Progenitor cell of endocrine pancreas (in vitro differentiated cells): ENCODE data around the gene APBB1IP. TPM values are rescaled to one million over a fixed set of nuclear protein-coding genes. Genes with fewer than 3 reads are reported as not detected.
A peak's percentile ranks its signal among the peaks of the same experiment; 100 is the strongest.
"Not testable (repeated sequence)": the region's sequence is repeated elsewhere in the genome, so short reads cannot be mapped to it uniquely, and the experiment has no call there.

Source experiments
- DNase-seq: peaks from one replicate; pipeline ENCODE4 v3.0.0; 2021; ENCODE audit warnings: low spot score; ENCODE audit not compliant: unreplicated experiment
- H3K27ac Mint-ChIP-seq: 2 replicates; pipeline ENCODE4 v1.8.0; 2021; ENCODE audit warnings: mild to moderate bottlenecking, moderate library complexity, mixed read lengths
- H3K27me3 Mint-ChIP-seq: 2 replicates; pipeline ENCODE4 v1.8.0; 2021; ENCODE audit warnings: mixed read lengths
- H3K36me3 Mint-ChIP-seq: 2 replicates; pipeline ENCODE4 v1.8.0; 2022; ENCODE audit warnings: mixed read lengths; ENCODE audit not compliant: insufficient read depth
- H3K4me1 Mint-ChIP-seq: 2 replicates; pipeline ENCODE4 v1.8.0; 2021; ENCODE audit warnings: low read depth, mixed read lengths
- H3K4me3 Mint-ChIP-seq: 2 replicates; pipeline ENCODE4 v1.8.0; 2021; ENCODE audit warnings: low read depth, mild to moderate bottlenecking, moderate library complexity, mixed read lengths
- H3K9me3 Mint-ChIP-seq: 2 replicates; pipeline ENCODE4 v1.8.0; 2021; ENCODE audit warnings: low read depth, mixed read lengths
- total RNA-seq: library from RNA; stranded (reverse); gene quantifications from 2 replicates; pipeline ENCODE4 v1.2.1, GENCODE V29; 2021
- TF ChIP-seq, protein P1 (sequence below): fragments of 200-600 bp; sonication (generic); IDR thresholded peaks from one replicate; pipeline ENCODE4 v1.5.0; 2021; ENCODE audit warnings: antibody characterized with exemption, mild to moderate bottlenecking; ENCODE audit not compliant: unreplicated experiment

APBB1IP gene
- total RNA-seq, 1 donor from 2014 or later: 0.38 TPM

DNA sequence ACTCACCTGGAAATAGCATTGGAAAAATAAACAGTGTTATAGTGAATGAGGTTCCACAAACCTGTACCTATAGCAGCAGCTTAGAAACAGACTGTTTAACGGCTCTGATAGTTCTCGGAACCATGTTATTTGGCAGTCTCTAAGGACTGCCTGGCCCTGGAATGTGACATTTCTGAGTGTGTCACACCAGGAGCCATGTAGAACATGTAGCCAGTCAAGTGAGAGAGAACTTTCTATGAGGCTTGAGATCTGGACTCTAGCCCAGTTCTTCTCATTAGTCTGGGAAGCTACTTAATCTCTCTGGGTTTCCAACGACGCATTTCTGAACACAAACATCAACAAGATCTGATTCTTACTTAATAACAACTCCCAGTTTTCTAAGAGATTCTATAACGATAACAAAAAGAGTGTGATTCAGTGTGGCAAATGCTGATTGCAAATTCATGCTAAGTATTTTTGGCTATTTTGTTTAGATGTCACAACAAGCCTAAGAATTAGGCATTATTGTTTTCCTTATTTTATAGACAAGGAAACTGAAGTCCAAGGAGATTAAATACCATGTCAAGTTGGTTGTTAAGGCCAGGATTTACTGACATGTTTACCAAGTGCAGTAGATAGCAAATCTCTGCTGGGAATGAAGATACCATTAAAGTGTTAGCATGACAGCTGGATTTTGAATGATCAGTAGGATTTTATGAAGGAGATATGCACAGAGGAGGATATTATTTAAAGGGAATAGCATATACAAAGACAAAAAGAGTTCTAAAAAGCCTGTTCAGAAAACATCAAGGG lies 47.2 kb downstream of the APBB1IP start:
- H3K27ac Mint-ChIP-seq: peak overlapping the region; percentile 38
- peaks cover 28% of the 10 kb centered on the region for H3K4me1 Mint-ChIP-seq
- no peak for DNase-seq

DNA sequence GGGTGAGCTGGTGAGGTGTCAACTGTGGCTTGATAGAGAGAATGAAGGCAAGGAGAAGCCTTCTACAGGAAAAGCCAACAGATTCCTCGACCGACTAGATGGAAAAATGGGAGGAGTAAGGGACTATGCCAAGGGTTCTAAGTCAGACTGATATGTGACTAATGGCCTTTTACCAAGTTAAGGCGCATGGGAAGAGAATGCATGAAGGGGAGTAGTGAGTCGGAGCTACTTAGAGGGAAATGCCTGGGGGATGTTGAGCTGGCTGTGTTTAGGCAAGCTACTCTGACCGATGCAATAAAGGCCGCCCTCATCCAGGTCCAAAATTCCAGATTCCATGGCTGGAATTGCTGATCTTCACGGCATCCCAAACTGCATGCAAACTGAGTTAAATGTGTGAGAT lies 48.2 kb downstream of the APBB1IP start:
- H3K9me3 Mint-ChIP-seq: no peaks in the 10 kb centered on the region
- H3K4me1 Mint-ChIP-seq: peaks cover 28% of the 10 kb centered on the region
- H3K36me3 Mint-ChIP-seq: no peaks in the 10 kb centered on the region
- TF ChIP-seq, protein P1, sequence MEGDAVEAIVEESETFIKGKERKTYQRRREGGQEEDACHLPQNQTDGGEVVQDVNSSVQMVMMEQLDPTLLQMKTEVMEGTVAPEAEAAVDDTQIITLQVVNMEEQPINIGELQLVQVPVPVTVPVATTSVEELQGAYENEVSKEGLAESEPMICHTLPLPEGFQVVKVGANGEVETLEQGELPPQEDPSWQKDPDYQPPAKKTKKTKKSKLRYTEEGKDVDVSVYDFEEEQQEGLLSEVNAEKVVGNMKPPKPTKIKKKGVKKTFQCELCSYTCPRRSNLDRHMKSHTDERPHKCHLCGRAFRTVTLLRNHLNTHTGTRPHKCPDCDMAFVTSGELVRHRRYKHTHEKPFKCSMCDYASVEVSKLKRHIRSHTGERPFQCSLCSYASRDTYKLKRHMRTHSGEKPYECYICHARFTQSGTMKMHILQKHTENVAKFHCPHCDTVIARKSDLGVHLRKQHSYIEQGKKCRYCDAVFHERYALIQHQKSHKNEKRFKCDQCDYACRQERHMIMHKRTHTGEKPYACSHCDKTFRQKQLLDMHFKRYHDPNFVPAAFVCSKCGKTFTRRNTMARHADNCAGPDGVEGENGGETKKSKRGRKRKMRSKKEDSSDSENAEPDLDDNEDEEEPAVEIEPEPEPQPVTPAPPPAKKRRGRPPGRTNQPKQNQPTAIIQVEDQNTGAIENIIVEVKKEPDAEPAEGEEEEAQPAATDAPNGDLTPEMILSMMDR: no peak
- DNase-seq: no peak
- H3K27ac Mint-ChIP-seq: no peak overlapping the region
- H3K27me3 Mint-ChIP-seq: no peaks in the 10 kb centered on the region
- H3K4me3 Mint-ChIP-seq: no peak overlapping the region

More for the DNA sequence above, 47.2 kb downstream of the APBB1IP start:
- H3K27me3 Mint-ChIP-seq: no peaks in the 10 kb centered on the region
- TF ChIP-seq, protein P1: no peak
- H3K9me3 Mint-ChIP-seq: no peaks in the 10 kb centered on the region
- no peak overlapping the region for H3K4me3 Mint-ChIP-seq
- H3K36me3 Mint-ChIP-seq: no peaks in the 10 kb centered on the region

DNA sequence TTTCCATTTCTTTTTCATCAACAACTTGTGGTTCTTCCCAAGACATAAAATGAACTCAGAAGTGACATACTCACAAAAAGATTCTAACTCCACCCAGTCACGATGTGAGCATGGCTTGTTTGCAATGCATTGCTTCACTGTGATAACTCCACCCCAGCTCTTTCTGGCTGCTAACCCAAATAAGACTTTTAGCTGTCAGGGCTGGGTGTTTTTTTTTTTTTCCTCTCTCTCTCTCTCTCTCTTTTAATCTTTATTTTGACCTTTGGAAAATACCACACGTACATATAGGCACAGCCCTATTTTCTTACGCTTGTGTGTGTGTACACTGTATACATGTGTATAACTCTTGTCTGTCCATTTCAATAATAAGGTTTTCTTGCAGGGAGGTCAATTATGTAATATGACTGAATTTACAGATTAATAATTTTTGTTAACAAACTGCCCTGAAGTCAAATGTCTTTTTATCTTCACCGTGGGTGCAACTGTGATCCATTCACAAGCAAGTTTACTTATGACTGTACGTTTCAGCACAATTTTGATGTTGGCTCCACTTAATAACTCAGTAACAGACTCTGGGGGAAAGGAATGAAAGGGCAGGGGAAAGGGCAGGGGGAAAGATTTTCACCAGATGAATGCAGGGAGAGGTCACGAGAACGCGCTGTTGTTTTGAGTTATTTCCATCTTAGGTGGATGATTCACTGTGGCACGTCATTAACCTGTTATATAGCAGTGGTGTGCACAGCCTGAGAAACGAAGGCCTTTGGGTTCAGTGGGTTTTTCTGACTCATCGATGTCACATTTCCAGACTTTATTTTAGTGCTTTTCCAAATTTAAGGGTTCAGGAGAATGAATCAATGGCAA lies 49.1 kb downstream of the APBB1IP start:
- peak overlapping the region; percentile 11 for H3K27ac Mint-ChIP-seq
- DNase-seq: no peak
- TF ChIP-seq, protein P1: no peak
- no peak overlapping the region for H3K4me3 Mint-ChIP-seq
- H3K36me3 Mint-ChIP-seq: no peaks in the 10 kb centered on the region
- H3K9me3 Mint-ChIP-seq: peaks cover 2% of the 10 kb centered on the region
- no peaks in the 10 kb centered on the region for H3K27me3 Mint-ChIP-seq
- peaks cover 28% of the 10 kb centered on the region for H3K4me1 Mint-ChIP-seq

DNA sequence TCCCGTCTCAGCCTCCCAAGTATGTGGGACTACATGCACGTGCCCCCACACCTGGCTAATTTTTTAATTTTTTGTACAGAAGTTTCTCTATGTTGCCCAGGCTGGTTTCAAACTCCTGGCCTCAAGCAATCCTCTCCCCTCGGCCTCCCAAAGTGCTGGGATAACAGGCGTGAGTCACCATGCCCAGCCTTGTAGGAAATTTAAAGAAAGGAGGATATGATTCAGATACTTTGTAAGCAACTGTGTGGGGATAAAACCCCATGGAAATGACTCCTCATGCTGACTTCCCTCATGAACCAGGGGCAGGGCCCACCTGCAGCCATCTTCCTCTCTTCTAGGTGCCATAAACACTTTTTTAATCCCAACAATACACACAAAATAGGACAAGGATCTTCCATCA lies 50.2 kb downstream of the APBB1IP start:
- Mint-ChIP-seq H3K27me3 (no peaks in the 10 kb centered on the region), H3K36me3 (peaks cover 2% of the 10 kb centered on the region), H3K9me3 (peaks cover 9% of the 10 kb centered on the region), H3K4me1 (peaks cover 25% of the 10 kb centered on the region), H3K27ac (no peak overlapping the region), H3K4me3 (no peak overlapping the region)
- no peak for DNase-seq
- TF ChIP-seq, protein P1: no peak

DNA sequence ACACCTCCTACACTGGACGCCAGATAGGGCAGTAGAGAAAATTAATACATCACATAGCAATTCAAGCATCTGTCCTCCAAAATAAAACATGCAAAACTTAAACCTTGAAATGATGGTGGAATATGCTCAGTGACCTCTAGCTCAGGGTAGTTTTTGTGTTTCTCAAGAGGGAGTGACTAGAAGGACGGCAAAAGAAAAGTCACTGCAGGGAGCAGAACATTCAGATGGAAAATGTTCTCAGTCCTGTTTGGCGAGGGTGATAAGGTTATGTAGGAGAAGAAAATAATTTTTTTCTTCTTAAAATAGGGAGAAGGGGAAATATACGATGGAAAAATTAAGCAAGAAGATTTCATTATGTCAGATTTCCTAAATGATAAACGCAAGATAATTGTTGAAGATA lies 50.9 kb downstream of the APBB1IP start:
- no peak for DNase-seq
- H3K4me3 Mint-ChIP-seq: no peak overlapping the region
- no peak overlapping the region for H3K27ac Mint-ChIP-seq
- H3K9me3 Mint-ChIP-seq: peaks cover 9% of the 10 kb centered on the region
- peaks cover 2% of the 10 kb centered on the region for H3K36me3 Mint-ChIP-seq
- H3K4me1 Mint-ChIP-seq: peaks cover 20% of the 10 kb centered on the region
- no peaks in the 10 kb centered on the region for H3K27me3 Mint-ChIP-seq
- TF ChIP-seq, protein P1: no peak

DNA sequence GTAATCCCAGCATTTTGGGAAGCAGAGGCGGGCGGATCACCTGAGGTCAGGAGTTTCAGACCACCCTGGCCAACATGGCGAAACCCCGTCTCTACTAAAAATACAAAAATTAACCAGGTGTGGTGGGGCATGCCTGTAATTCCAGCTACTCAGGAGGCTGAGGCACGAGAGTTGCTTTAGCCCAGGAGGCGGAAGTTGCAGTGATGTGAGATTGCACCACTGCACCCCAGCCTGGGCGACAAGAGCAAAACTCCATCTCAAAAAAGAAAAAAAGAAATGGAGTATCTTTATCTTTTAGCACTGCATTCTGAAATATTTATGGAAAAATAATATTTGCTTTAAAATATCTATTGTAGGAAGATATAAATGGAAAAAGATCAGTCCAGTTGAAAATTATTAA lies 52.2 kb downstream of the APBB1IP start:
- not testable (repeated sequence) for H3K36me3 Mint-ChIP-seq, H3K27me3 Mint-ChIP-seq, H3K4me3 Mint-ChIP-seq, H3K9me3 Mint-ChIP-seq, H3K27ac Mint-ChIP-seq, DNase-seq
- peaks cover 16% of the 10 kb centered on the region for H3K4me1 Mint-ChIP-seq
